Activated CD4-positive, alpha-beta memory T cell treated with anti-CD3 and anti-CD28 coated beads, Interleukin-2, amount 10 ng/mL, durations not matched to agents 7 days and 5 days (primary cell): ENCODE data around the gene FBN2. TPM values are rescaled to one million over a fixed set of nuclear protein-coding genes. Genes with fewer than 3 reads are reported as not detected.

Experiments used
- CTCF ChIA-PET: fragments of 350-600 bp; sonication (Branson Sonifier 250); formaldehyde crosslinking; loops from one replicate; lab custom pipeline; 2021; ENCODE audit warnings: antibody characterized with exemption, inconsistent platforms; lab: Charles Lee
- POLR2A ChIA-PET: fragments of 350-600 bp; sonication (Branson Sonifier 250); formaldehyde crosslinking; loops from one replicate; lab custom pipeline; 2021; ENCODE audit warnings: antibody characterized with exemption; lab: Charles Lee
- DNase-seq: peaks from one replicate; pipeline ENCODE4 v3.0.0-alpha.2; 2020
- H3K27ac Mint-ChIP-seq: one replicate; pipeline ENCODE4 v1.8.0; 2021; ENCODE audit warnings: mild to moderate bottlenecking, mixed read lengths
- H3K27me3 Mint-ChIP-seq: one replicate; pipeline ENCODE4 v1.8.0; 2021; ENCODE audit warnings: mixed read lengths
- H3K36me3 Mint-ChIP-seq: one replicate; pipeline ENCODE4 v1.8.0; 2021; ENCODE audit warnings: low read depth, mixed read lengths
- H3K4me1 Mint-ChIP-seq: one replicate; pipeline ENCODE4 v1.8.0; 2021; ENCODE audit warnings: mixed read lengths
- H3K4me3 Mint-ChIP-seq: one replicate; pipeline ENCODE4 v1.8.0; 2021; ENCODE audit warnings: mild to moderate bottlenecking, mixed read lengths
- H3K9me3 Mint-ChIP-seq: one replicate; pipeline ENCODE4 v1.8.0; 2021; ENCODE audit warnings: mixed read lengths
- total RNA-seq, 2 experiments: library from RNA; stranded (reverse); gene quantifications; one replicate each; pipeline ENCODE4 v1.2.3, GENCODE V29; 2021

Gene FBN2
- total RNA-seq, 2 experiments from 2014 or later = not detected

GRCh38 chr5:128216285-128216684 lies 321.8 kb downstream of the FBN2 start:
- DNase-seq = no peak
- peaks cover 2% of the 10 kb centered on the region for H3K27me3 Mint-ChIP-seq
- no peaks in the 10 kb centered on the region for H3K36me3 Mint-ChIP-seq
- ChIA-PET CTCF (no interaction called here), POLR2A (no interaction called here)
- no peaks in the 10 kb centered on the region for H3K4me1 Mint-ChIP-seq
- no peaks in the 10 kb centered on the region for H3K9me3 Mint-ChIP-seq
- no peak overlapping the region for H3K4me3 Mint-ChIP-seq
- no peak overlapping the region for H3K27ac Mint-ChIP-seq

DNA sequence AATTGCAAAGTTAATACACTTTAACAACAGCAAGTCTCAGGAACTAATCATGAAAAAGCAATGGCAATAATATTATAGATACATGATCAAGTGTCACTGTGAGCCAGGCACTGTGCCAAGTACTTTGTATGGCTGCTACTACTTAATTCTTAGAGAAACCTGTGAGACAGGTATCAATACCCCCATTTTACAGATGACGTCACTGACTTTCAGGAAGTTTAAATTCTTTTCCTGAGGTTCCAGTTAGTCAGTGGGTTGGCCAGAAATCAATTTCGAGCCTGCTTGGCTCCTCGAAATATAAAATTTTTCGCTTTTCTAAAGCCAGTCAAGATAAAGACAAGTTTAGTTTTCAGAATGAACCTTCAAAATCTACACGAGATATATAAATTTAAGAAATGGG lies 324.2 kb downstream of the FBN2 start:
- Mint-ChIP-seq H3K4me3 (no peak overlapping the region), H3K27ac (no peak overlapping the region), H3K9me3 (no peaks in the 10 kb centered on the region), H3K27me3 (peaks cover 2% of the 10 kb centered on the region), H3K36me3 (no peaks in the 10 kb centered on the region), H3K4me1 (no peaks in the 10 kb centered on the region)
- ChIA-PET CTCF (interaction anchor here (1.0 to 4.7 kb wide), 3 partner anchors 13 to 630 kb away, joined by 3 to 13 read pairs (median 4); no protein-coding TSS in a partner anchor), POLR2A (no interaction called here)
- DNase-seq = no peak

GRCh38 chr5:128213340-128213739 lies 324.7 kb downstream of the FBN2 start:
- H3K4me3 Mint-ChIP-seq = no peak overlapping the region
- peaks cover 2% of the 10 kb centered on the region for H3K27me3 Mint-ChIP-seq
- ChIA-PET CTCF (interaction anchor here (1.0 to 4.7 kb wide), 2 partner anchors 13 to 462 kb away, joined by 3 to 13 read pairs; no protein-coding TSS in a partner anchor), POLR2A (no interaction called here)
- H3K9me3 Mint-ChIP-seq = no peaks in the 10 kb centered on the region
- H3K27ac Mint-ChIP-seq = no peak overlapping the region
- no peaks in the 10 kb centered on the region for H3K36me3 Mint-ChIP-seq
- no peaks in the 10 kb centered on the region for H3K4me1 Mint-ChIP-seq
- peak; percentile 48 for DNase-seq

- Mint-ChIP-seq H3K9me3 (no peaks in the 10 kb centered on the region), H3K36me3 (no peaks in the 10 kb centered on the region), H3K4me3 (no peak overlapping the region), H3K27ac (no peak overlapping the region), H3K27me3 (peaks cover 2% of the 10 kb centered on the region), H3K4me1 (no peaks in the 10 kb centered on the region)
- CTCF ChIA-PET = interaction anchor here (1.4 to 4.7 kb wide), 3 partner anchors 11 to 463 kb away, joined by 5 to 13 read pairs (median 5); no protein-coding TSS in a partner anchor
- no peak for DNase-seq
- POLR2A ChIA-PET = no interaction called here
These were observed 325.7 kb downstream of the FBN2 start for GRCh38 chr5:128212191-128212806.

GRCh38 chr5:128208436-128208835 lies 329.6 kb downstream of the FBN2 start:
- H3K4me3 Mint-ChIP-seq = no peak overlapping the region
- no peaks in the 10 kb centered on the region for H3K4me1 Mint-ChIP-seq
- CTCF ChIA-PET = no interaction called here
- POLR2A ChIA-PET = interaction anchor here (0.5 kb wide), 1 partner anchor 111 kb away, joined by 4 read pairs; no protein-coding TSS in a partner anchor
- H3K27me3 Mint-ChIP-seq = peaks cover 2% of the 10 kb centered on the region
- H3K36me3 Mint-ChIP-seq = no peaks in the 10 kb centered on the region
- DNase-seq = no peak
- H3K9me3 Mint-ChIP-seq = no peaks in the 10 kb centered on the region
- H3K27ac Mint-ChIP-seq = no peak overlapping the region
